CD4-positive, alpha-beta T cell treated with Interleukin-15 for 1 hour (primary cell): Measurements from ENCODE around the gene GNG5.
A peak's percentile ranks its signal among the peaks of the same experiment; 100 is the strongest.
"Not testable (repeated sequence)": the region's sequence is repeated elsewhere in the genome, so short reads cannot be mapped to it uniquely, and the experiment has no call there.

Experiments used
- DNase-seq: peaks from one replicate; pipeline ENCODE4 v3.0.0-alpha.2; 2020

Gene GNG5

DNA sequence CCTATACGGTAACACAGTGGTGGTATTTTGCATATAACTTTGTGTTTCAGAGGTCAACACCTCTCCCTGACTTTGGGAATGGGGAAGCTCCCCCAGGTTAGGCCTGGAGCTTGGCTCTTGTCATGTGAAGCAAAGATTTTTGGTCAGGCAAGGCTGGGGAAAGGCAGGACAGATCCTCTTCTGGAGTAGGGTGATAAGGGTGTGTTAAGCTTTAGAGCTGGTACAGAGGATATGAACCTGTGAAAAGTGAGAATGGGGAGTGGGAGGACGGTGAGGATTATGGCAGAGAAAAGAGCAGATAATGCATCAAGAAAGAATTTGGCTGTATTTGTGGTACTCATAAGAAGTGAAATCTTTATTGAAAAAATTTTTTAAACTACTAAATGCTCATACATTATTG lies 25.1 kb downstream of the GNG5 start:
- no peak for DNase-seq

DNA sequence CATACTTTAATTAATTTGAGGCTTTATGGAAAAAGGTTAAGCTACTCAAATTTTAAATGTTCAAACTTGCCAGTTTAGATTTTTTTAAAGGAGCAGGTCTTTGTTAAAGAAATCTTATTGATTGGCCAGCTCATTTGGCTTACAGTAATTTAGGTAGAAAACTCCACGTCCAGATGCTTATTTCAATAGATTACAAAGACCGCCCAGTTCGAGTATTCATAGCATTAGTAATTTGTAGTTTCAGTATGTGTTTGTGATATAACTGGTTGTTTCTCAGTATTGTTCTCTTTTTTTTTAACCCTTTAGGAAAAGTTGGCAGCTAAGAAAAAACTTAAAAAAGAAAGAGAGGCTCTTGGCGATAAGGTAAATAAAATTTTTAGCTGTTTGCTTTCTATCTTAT lies 25.7 kb downstream of the GNG5 start:
- DNase-seq: no peak

DNA sequence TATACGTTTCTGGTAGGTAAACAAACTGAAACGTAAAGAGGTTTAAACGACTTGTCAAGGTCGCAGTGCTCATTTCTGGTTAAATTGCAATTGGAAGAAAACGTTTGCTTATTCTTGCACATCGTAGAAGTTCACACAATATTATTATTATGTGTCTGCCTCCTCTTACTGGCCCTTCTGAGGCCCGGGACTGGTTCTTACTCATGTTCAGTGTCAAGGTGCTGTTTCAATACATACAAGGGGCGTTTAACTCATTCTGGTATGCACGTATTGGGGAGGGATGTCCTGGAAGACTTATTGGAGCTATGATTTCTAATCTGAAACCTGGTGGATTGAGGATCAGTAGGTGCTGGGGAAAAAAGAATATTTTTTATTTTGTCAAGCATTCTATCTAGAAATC lies 26.4 kb downstream of the GNG5 start:
- no peak for DNase-seq

DNA sequence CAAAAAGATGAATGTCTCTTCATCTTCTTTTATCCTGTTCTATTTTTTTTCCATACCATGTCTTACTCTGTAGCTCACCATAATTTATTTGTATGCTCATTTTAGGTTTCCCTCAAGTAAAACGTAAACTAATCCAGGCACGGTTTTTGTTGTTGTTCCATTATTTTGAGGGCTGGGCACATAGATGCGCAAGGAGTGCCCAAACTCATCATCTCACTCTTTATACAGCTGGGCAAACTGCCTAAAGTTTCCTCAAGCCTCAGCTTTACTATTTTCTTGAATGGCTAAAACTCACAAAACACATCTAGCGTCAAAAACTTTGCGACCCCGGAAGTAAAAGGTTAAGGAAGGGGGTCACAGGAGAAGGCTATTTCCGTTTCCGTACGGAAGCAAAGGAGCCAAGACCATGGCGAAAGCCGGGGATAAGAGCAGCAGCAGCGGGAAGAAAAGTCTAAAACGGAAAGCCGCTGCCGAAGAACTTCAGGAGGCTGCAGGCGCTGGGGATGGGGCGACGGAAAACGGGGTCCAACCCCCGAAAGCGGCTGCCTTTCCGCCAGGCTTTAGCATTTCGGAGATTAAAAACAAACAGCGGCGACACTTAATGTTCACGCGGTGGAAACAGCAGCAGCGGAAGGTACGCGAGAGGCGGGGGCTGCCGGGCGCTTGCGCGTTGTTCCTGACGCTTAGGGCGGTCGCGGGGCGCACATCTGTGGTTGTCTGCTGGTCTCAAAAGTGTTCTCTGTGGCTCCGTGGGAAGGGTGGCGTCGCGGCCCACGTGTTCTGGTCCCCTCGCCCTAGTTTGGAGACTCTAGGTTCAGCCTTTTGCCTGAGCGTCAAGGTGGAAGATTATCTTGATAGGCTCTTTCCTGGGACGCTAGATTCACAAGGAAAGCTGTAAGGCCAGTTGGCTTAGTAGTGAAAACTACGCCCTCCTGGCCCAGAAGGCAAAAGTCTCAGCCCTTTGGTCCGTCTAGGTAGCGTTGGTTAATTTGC lies 27.2 kb downstream of the GNG5 start, which contains the start of gene RPF1:
TSS of gene RPF1 (plus strand) at position 391 of the 993 bp plus-strand sequence. CDS start at position 407, 16 bp downstream.
- DNase-seq: peak; percentile 80

DNA sequence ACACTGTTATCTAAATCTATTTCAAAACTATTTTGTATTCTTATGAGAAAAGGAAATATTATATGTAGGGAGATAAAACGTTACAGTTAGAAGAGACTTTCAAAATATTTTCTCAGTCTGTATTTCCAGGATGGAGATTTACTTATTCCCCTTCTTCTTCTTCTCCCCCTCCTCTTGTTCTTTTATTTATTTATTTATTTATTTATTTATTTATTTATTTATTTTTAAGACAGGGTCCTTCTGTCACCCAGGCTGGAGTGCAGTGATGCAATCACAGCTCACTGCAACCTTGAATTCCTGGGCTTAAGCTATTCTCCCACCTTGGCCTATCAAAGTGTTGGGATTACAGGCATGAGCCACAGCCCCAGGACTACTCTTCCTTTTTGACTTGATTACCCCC lies 30.2 kb downstream of the GNG5 start:
- DNase-seq: no peak

DNA sequence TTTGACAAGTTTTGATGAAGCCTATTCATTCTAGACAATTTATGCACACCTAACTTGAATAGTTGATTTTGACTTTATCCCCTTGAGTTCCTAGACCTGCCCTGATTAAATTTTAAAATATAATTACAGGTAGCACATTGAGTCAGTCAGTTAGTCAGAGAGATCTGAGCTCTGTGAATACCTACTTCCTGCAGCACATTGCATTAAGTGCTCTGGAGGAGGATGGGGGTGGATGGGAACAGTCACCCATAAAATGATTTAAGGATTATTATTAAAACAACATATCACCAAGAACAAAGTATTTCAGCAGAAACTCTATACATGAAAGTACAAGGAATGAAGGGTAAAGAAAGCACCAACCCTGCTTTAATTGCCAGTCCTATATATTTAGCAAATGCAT lies 39.1 kb downstream of the GNG5 start:
- DNase-seq: no peak

DNA sequence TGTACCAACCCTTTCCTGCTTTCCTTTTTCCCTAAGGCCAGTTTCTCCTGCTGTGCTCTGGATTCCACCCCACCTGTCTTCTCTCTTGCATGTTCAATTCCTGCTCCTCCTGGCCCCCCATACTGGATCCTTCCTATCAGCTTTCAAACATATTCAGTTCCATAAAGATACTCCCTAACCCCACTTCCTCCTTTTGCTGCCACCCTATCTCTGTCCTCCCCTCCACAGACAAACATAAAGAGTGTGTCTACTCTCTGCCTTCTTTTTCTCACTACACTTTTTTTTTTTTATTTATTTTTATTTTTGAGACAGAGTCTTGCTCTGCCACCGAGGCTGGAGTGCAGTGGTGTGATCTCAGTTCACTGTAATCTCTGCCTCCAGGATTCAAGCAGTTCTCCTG lies 44.3 kb downstream of the GNG5 start:
- DNase-seq: no peak

DNA sequence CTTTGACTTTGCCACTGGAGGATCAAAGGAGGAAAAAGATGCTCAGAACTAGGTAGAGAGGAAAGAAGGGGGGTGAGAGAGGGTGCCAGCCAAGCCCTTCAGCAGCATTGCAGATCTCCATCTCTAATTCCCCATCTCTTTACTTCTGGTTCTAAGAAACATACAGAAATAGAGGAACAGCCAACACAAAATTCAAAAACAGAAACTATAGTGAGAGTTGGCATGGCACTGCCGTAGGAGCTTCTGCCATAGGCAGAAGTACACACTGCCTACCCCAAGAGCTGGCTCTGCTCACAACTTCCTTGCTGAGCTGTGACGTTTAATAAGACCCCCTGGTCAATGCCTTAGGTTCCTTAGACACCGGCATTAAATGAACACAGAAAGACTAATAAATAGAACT lies 53.9 kb downstream of the GNG5 start:
- no peak for DNase-seq

DNA sequence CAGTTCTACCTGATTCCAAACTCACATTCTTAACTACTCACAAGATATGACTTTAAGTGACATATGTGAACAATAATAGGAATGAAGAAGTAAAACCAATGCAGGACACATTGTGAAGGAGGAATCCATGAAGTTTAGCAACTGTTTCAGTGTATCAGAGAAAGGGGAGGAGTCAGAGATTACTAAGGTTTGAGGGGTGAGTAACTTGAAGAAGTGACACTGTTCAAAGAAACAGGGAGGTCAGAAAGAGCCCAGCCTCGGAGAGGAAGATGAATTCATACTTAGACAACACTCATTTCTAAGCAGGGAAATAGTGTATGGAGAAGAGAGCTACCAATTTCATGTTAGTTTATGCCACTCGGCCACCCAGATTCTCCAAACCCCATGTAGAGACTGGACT lies 55.5 kb downstream of the GNG5 start:
- no peak for DNase-seq

DNA sequence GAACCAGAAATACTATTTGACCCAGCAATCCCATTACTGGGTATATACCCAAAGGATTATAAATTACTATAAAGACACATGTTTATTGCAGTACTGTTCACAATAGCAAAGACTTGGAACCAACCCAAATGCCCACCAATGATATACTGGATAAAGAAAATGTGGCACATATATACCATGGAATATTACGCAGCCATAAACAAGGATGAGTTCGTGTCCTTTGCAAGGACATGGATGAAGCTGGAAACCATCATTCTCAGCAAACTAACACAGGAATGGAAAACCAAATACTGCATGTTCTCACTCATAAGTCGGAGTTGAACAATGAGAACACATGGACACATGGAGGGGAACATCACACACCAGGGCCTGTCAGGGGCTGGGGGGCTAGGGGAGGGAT lies 57.7 kb downstream of the GNG5 start:
- DNase-seq: not testable (repeated sequence)
